HG03571 (cell line): Measurements from ENCODE around the gene KHSRP.
A peak's percentile ranks its signal among the peaks of the same experiment; 100 is the strongest.

ENCODE experiments used
- ATAC-seq: cut with Tn5 transposase; IDR thresholded peaks from one replicate; pipeline ENCODE4 v1.9.1; 2021; ENCODE audit not compliant: unreplicated experiment

The KHSRP gene

DNA sequence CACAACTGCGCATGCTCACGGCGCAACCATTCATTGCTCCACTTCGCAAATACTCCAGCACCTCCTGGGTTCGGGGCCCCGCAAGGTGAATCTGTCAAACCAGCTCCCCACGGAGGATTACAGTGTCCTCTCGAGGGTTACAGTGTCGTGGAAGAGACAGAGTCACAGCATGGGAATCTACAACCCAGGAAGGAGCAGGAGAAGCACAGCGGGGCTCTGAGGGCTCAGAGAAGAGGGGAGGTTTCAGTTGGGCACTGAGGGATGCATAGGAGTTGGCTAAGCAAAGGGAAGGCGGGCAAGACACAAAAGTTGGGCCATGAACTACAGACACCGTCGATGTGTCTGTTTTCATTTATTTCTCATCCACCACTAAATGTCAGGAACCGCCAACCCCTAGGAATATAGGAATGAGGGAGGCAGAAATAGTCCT lies 30.6 kb downstream of the KHSRP start:
- ATAC-seq = no peak

DNA sequence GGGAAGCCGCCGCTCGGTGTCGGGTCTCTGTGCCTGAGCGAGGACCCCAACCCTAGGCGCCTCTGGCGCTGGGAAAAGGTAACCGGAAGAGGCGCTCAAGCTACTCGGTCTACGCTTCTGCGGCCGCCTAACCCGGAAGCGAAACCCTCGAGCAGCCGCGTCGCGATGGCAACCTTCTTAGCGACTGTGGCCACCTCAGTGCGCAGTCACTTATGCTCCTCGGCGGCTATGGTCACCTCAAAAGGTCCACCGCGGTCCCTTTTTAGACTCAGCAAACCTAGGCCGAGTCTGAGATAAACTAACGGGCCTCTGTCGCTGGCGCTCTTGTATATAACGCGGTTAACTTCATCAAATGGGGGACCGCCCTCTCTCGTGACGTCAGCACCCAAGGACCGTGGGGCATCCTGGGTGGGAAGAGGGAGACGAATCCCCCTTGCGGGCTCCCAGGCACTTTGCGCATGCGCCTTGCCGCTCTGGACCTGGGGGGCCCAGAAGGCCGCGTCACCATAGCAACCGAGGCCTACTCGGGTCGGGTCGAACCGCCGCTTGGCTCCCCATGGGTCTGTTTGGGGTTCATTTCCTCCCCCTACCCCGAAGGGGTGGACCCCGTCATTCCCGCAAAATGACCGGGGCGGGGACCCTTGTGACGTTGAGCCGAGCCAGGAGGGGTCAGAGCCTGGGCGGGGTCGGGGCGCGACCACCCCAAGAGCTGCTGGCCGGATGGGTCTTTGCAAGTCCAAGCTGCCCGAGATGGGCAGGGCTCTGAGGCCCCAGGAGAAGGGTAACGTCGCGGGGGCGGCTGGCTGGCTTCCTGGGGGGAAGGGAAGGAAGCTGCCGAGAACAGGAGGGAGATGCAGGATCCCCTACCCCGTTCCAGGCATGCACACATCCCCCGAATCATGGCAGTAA lies 31.3 kb downstream of the KHSRP start, which contains the start of gene GTF2F1:
Gene GTF2F1 (minus strand): TSS at position 91 of the 909 bp plus-strand sequence. CDS start 169 bp downstream, outside the sequence.
- ATAC-seq = peak; percentile 72

DNA sequence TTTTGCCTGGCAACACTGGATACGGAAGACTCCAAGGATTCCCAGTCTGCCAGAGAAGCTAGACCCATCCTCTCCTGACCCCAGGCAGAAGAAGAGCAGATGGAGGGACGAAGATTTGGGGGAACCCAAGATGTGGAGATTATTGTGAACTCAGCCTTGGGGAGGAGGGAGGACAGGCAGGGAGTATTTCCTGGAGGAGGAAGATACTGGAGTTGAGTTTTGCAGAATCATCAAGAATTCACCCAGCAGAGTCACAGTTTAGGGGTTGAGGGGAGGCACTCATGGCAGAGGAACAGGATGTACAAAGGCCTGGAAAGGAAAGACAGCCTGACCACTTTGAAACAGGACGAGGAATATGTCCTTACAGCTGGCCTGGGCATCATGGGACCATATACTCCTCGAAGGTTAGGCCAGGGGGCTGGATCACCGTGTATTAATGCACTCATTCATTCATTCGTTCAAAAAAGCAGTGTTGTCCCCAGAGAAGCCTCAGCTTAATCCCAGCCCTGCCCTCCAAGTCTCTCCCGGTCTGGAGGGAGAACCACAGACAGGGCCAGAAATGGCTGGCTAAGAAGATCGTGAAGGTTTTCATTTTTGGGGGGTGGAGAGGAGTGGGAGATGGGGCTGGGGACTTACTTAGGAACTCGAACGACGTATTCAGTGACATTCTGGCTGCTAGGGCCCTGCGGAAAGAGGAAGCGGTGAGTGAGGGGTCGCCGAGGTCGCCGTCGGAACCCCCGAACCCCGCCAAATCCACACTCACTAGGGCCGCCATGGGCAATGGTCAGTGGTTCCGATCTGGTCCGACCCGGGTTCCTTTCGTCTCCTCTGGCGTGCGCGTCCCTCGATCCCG lies 32.2 kb downstream of the KHSRP start:
- peak; percentile 17 for ATAC-seq

DNA sequence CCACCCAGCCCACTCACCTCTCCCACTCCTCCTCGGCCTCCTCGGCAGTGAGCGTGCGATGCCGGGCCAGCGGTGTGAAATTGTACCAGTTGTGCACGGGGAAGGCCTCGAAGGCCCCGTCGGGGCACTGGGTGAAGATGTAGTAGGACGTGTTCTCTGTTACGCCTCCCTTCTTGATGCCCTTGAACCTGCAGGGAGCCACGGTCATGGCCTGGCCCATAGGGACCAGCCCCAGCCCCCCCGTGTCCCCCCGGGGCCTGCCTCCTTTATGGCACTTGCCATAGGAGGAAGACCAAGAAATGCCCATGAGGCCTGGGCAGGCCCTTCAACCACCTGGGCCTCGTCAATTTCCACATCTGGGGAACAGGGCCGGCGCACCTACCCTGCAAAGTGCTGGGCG lies 37.2 kb downstream of the KHSRP start:
- ATAC-seq = no peak

DNA sequence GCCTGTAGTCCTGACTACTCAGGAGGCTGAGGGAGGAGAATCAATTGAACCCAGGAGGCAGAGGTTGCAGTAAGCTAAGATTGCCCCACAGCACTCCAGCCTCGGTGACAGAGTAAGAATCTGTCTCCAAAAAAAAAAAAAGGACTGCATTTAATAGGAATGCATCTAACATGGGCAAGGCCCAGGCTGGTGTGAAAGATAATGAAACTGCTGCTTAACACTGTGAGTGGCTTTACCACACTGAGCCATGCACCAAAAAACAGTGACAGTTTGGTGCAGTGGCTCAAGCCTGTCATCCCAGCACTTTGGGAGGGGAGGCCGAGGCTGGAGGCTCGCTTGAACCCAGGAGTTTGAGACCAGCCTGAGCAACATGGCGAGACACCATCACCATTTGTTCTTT lies 40.2 kb downstream of the KHSRP start:
- ATAC-seq = no peak

DNA sequence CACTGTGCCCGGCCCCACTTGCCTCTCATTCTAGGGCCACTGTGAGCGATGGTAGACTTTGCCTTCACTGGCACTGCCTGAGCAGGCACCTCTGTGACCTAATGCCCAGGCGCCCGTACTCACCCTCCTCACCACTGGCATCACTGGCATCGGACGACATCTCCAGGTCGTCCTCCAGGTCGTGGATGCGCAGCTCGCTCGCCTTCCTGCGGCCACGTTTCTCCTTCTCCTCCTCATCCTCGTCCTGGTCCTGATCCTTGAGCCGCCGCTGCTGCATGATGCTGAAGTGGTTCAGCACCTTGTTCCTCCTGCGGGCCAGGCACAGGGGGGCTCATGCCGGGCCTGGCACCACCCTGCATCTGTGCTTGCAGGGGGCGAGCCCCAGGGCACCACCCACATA lies 41.4 kb downstream of the KHSRP start:
- ATAC-seq = no peak

DNA sequence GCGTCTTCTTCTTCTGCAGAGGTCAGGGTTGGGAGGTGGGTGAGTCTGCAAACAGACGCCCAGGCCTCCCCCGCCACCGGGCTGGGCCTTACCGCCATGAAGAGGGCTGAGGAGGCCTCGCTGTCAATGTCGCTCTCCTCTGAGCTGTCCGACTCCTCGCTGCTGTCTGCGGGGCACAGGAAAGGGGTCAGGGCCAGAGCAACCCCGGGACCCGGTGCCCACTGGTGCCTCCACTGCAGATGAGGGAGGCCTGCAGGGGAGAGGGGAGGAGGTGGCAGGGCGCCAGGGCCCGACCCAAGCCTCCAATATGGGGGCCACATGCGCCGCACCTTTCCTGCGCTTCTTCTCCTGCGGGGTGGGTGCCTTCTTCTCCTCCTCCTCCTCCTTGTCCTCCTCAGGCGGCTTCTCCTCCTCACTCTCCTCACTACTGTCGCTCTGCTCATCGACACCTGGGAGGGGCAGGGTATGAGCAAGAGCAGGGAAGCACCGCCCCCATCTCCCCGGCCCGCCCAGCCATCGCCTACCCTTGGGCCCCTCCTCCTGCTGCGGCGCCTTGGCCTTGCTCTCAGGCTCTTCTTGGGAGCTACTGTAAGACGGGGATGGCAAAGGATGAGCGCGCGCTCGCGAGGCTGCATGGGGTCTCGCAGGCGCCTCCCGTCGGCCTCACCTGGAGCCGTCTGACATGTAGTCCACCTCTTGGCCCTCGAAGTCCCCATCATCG lies 43.4 kb downstream of the KHSRP start:
- no peak for ATAC-seq

DNA sequence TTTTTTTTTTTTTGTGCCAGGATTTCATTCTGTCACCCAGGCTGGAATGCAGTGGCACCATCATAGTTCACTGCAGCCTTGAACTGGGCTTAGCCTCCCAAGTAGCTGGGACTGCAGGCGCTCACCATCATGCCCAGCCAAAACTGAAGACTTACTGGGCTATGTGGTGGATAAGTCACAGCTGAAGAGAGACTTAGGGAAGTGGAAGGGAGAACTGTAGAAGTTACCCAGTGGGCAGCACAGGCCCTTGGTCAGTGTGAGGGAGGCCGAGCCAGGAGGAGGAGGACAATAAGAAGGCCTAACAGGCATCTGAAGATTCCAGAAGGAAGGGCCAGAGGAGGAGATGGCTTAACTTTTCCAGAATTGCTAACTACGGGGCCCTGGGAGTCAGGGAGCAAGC lies 44.9 kb downstream of the KHSRP start:
- ATAC-seq = no peak

DNA sequence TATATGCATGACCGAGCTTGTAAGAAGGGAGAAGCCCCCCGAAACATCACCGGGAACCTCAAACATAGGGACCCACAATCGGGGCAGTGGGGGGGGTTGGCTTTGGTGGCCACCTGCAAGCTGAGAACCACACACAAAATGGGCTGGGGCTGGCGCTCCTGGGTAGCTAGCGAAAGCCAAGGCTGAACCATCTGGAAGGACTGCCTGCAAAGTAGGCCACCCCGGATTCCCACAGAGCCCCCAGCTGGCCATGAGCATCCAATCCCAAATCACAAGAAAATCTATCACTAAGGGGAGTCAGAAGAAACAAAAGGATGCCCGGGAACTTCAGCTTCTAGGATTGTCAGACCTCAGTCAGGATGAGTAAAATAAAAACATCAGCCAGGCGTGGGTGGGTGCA lies 46.1 kb downstream of the KHSRP start:
- ATAC-seq = no peak

DNA sequence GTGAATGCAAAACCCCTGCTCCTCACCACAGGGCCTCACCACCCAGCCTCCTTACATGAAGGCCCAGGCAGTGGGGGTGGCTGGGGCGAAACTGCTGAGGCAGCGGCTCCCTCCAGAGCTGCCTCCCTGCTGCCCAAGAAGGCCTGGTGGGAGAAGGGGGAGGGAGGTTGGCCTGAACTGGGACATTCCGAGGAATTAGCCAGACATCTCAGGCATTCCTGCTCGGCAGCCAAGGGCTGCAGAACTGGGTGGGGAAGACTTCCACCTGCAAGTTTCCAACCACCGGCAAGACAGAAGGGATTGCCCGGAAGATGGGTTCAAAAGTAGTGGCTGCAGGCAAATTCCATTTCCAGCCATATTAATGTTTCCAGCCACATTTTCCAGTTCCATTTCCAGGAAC lies 46.6 kb downstream of the KHSRP start:
- ATAC-seq = no peak

DNA sequence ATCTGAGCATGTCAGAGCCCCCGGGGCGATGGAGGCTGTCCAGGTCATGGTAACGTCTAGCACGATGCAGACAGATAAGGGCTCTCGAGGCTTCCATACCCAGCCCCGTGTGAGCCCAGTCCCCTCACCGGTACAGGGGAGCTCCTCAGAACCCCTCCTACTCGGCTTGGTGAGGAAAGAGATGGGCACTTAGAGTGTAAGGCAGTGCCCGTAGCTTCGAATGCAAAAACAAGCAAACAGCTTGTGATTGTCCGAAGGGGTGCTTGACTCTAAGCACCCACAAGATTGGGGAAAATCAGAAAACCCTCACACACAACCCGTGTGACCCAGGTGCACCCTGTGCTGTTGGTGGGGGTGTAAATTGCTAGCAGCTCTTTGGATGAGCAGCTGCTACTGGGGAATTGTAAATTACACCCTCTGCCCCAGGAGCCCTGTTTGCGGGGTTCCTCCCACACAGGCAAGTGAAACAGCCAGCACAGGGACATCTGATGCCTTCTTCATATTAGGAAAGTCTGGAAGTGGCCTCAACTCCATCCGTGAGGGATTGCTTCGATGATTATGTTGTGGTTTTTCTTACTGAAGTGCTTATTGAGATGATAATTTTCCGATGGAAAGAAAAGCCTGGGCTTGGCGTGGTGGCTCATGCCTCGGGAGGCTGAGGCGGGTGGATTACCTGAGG lies 48.0 kb downstream of the KHSRP start:
- ATAC-seq = no peak

DNA sequence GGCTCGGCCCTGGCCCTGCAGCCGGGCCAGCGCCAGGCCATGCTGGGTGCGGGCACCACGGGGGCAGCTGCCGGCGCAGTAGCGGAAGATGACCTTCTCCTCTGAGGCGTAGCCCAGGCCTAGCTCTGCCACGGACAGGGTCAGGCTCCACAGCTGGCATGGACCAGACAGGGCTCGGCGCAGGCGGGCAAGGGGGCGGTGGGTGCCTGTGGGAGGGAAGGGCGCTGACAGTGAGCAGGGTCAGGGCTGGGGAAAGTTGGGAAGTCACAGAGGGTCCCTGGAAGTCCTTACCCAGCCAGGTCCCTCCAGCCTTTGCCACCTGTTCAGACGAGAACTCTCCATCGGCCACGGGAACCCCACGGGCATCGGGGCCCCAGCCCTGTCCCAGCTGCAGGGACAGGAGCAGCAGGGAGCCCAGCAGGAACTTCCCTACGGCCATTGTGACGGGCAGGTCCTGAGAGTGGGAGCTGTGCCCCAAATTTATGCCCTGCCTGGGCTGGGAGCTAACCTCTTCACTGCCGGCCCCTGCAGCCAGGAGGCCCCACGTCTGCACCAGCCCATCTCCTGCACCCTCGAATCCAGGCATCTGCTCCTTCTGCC lies 49.1 kb downstream of the KHSRP start, which contains the start of gene PSPN:
Gene PSPN (minus strand): TSS at position 523 of the 600 bp plus-strand sequence. CDS start 84 bp downstream, at position 439.
- no peak for ATAC-seq

DNA sequence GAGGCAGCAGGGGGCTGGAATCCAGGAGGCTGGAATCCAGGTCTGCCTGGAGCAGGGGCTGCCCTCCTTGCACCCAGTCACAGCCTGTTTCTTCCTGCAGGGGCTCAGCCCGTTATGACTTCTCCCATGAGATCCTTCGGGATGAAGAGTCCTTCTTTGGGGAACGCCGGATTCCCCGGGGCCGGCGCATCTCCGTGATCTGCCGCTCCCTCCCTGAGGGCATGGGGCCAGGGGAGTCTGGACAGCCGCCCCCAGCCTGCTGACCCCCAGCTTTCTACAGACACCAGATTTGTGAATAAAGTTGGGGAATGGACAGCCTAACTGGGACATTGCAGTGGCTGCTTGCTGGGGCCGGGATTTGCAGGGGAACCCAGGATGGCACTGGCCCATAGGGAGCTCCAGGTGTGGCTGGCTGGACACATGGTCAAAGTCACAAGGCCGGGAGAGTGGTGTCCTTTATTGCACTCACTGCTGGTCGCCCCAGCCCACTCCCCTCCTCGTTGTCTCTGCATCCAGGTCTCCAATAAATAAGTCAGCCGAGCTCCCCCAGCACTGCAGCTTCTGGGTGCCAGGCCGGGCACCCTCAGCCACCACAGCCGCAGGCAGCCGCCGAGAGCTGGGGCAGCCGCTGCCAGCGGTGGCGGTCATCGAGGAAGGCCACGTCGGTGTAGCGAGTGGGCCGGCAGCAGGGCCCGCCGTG lies 49.8 kb downstream of the KHSRP start:
- ATAC-seq = no peak

DNA sequence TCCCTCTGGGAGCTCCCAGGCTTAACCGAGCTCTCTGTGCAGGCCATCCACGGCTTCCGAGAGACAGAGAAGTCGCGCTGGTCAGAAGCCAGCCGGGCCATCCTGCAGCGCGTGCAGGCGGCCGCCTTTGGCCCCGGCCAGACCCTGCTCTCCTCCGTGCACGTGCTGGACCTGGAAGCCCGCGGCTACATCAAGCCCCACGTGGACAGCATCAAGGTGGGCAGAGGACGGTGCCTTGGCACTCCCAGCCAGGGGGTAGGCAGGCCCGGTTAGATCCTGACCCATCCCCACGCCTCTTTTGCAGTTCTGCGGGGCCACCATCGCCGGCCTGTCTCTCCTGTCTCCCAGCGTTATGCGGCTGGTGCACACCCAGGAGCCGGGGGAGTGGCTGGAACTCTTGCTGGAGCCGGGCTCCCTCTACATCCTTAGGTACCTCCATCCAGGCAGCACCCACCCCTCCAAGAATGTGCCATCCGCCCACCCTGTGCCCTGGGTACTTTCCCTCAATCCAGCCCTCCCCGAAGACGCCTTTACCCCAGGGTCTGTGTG lies 50.4 kb downstream of the KHSRP start:
- no peak for ATAC-seq

DNA sequence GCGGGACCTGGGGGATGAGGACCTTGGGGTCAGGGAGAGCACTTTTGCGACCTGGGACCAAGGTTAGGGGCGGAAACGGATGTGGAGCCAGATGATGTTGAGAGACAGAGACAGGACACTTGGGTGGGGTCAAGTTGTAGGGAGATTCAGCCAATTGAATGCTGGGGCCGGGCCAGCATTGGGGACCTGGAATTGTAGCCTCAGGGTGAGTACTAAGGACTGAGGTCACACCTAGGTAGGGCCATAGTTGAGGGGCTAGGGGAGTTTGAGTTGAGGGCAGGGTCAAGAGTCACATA lies 50.9 kb downstream of the KHSRP start:
- ATAC-seq = no peak

DNA sequence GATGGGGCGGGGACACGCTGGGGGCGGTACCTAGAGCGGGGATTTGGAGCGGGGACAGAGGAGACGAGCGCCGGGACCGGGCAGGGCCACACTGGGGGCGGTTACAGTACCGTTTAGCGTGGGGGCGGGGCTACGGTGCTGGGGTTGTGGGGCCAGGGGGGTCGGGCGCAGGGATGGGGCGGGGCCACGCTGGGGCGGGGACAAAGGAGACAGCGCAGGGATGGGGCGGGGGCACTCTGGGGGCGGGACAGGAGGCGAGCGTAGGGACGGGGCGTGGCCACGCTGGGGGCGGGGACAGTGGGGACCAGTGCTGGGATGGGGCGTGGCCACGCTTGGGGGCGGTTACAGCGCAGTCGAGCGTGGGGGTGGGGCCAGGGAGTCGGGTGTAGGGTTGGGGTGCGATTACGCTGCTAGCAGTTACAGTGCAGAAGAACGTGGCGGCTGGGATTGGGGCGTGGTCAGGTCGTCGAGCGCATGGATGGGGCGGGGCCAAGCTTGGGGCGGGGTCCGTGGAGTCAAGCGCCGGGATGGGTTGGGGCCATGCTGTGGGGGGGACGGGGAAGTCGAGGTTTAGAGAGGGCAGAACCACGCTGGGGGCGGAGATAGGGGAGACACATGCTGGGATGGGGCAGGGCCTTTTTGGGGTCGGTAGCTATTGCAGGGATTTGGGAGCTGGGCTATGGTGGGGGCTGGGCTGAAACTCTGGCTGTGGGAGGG lies 51.4 kb downstream of the KHSRP start:
- peak; percentile 44 for ATAC-seq

DNA sequence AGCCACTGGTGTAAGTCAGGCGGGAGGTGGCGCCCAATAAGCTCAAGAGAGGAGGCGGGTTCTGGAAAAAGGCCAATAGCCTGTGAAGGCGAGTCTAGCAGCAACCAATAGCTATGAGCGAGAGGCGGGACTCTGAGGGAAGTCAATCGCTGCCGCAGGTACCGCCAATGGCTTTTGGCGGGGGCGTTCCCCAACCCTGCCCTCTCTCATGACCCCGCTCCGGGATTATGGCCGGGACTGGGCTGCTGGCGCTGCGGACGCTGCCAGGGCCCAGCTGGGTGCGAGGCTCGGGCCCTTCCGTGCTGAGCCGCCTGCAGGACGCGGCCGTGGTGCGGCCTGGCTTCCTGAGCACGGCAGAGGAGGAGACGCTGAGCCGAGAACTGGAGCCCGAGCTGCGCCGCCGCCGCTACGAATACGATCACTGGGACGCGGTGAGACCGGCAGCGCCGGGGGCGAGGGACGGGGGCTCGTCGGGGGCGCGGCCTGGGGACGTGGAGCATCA lies 52.0 kb downstream of the KHSRP start, which contains the start of gene ALKBH7:
Gene ALKBH7 (plus strand): TSS at position 201 of the 502 bp plus-strand sequence. CDS start 27 bp downstream, at position 228.
- peak; percentile 59 for ATAC-seq

DNA sequence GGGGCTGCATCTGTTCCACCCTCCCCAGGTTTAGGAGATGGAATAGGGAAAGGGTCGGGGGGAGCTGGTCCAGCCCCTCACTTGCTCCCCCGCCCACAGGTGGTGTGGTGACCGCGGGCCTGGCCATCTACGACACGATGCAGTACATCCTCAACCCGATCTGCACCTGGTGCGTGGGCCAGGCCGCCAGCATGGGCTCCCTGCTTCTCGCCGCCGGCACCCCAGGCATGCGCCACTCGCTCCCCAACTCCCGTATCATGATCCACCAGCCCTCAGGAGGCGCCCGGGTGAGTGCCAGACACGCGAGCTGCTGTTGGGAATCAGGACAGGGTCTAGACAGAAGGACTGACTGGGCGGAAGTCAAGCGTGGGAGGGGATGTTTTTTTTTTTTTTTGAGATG lies 60.3 kb downstream of the KHSRP start:
- ATAC-seq = no peak
